Body of pancreas (tissue), 4 donors: Measurements from ENCODE around the gene OR6C3. TPM values are rescaled to one million over a fixed set of nuclear protein-coding genes. Genes with fewer than 3 reads are reported as not detected.

ENCODE experiments used
- ATAC-seq: fragments of 150-250 bp; one replicate; pipeline ENCODE4 v1.9.1; 2016
- DNase-seq, 4 donors: peaks; one replicate each; pipeline ENCODE4 v3.0.0-alpha.2; 2019
- H3K27ac ChIP-seq, 4 donors: fragments of 200-600 bp; sonication (generic); 1 replicate in 3 of 4; 2 replicates in 1 of 4; pipeline versions ENCODE4 v1.5.1 to v1.6.1; 2016 to 2019; ENCODE audit warnings: mild to moderate bottlenecking in 1 of 4, mixed read lengths in 1 of 4, moderate library complexity in 1 of 4
- H3K27me3 ChIP-seq, 2 donors: fragments of 200-600 bp; sonication (generic); one replicate each; pipeline ENCODE4 v1.6.0; 2016; ENCODE audit warnings: mild to moderate bottlenecking in 1 of 2
- H3K36me3 ChIP-seq, 2 donors: fragments of 200-600 bp; sonication (generic); replicated peaks in 1 of 2; 2 replicates each; pipeline ENCODE4 v1.5.1; 2016; ENCODE audit warnings: low read depth in 2 of 2; ENCODE audit not compliant: insufficient read depth in 1 of 2
- H3K4me1 ChIP-seq: fragments of 200-600 bp; sonication (generic); one replicate; pipeline ENCODE4 v1.6.0; 2016
- H3K4me3 ChIP-seq, 2 donors: fragments of 200-600 bp; sonication (generic); 1 replicate in 1 of 2; 2 replicates in 1 of 2; pipeline ENCODE4 v1.5.1; 2016 to 2019
- H3K9me3 ChIP-seq, 3 donors: fragments of 200-600 bp; sonication (generic); 1 replicate in 2 of 3; 2 replicates in 1 of 3; pipeline ENCODE4 v1.5.1; 2016
- CTCF ChIP-seq, 7 experiments: fragments of 450-650 bp in 4 of 7; fragments of 200-600 bp in 3 of 7; sonication (generic) in 3 of 7; IDR thresholded peaks; one replicate each; pipeline ENCODE4 v1.5.1; 2016 to 2019; ENCODE audit warnings: antibody characterized with exemption in 7 of 7
- POLR2A ChIP-seq, 3 donors: fragments of 450-650 bp; IDR thresholded peaks; one replicate each; pipeline ENCODE4 v1.6.1; 2016; ENCODE audit warnings: antibody characterized with exemption in 3 of 3, mild to moderate bottlenecking in 2 of 3
- WGBS, 2 donors: methylation state at CpG; one replicate each; pipeline ENCODE4 v1.1.5; 2017; 5-methylcytosine and 5-hydroxymethylcytosine counted together
- intact Hi-C: fragments of 100-400 bp; cut with DNase I; formaldehyde crosslinking; loops from one replicate; pipeline ENCODE4 v1.15.1; 2023
- total RNA-seq, 2 donors: library from RNA; depleted of rRNA; stranded (reverse); fragments of >200 nt; gene quantifications; one replicate each; pipeline ENCODE4 v1.1.0, GENCODE V29; 2016

Gene OR6C3
- not detected for total RNA-seq

- Histone ChIP-seq H3K27ac (no peak within 1 kb of the TSS), H3K9me3 (no peaks in the 10 kb centered on the region), H3K4me3 (no peak within 1 kb of the TSS), H3K36me3 (no peaks in the 10 kb centered on the region), H3K4me1 (no peaks in the 10 kb centered on the region), H3K27me3 (no peaks in the 10 kb centered on the region)
- TF ChIP-seq CTCF (IDR thresholded peaks at IDR 0.05) (no peak), POLR2A (IDR thresholded peaks at IDR 0.05) (no peak)
- DNase-seq = no peak
- WGBS, 2 donors = 87 to 100% methylated on average over 1 of the region's 1 CpG
- intact Hi-C loops = no loop called here
- no peak for ATAC-seq
Observed at GRCh38 chr12:55330446-55330845, at the start of gene OR6C3. OR6C3 (plus strand) TSS chr12:55330746; CDS start chr12:55331701, 955 bp downstream.

GRCh38 chr12:55280991-55281390, 49.6 kb upstream of the OR6C3 start:
- WGBS, 2 donors = 33 to 39% methylated on average over 2 of the region's 2 CpGs
- H3K4me3 ChIP-seq = no peak overlapping the region
- no peak for DNase-seq
- no peak for ATAC-seq
- no peak overlapping the region for H3K27ac ChIP-seq
- no peaks in the 10 kb centered on the region for H3K9me3 ChIP-seq
- no peaks in the 10 kb centered on the region for H3K27me3 ChIP-seq
- intact Hi-C loops = no loop called here
- no peak for TF ChIP-seq CTCF (IDR thresholded peaks at IDR 0.05)
- H3K4me1 ChIP-seq = no peaks in the 10 kb centered on the region
- H3K36me3 ChIP-seq = no peaks in the 10 kb centered on the region

GRCh38 chr12:55289999-55290398, 40.5 kb upstream of the OR6C3 start:
- Histone ChIP-seq H3K27me3 (no peaks in the 10 kb centered on the region), H3K4me1 (no peaks in the 10 kb centered on the region), H3K4me3 (no peak overlapping the region), H3K27ac (no peak overlapping the region), H3K9me3 (no peaks in the 10 kb centered on the region), H3K36me3 (no peaks in the 10 kb centered on the region)
- WGBS, 2 donors = 30 to 31% methylated on average over 2 of the region's 2 CpGs
- TF ChIP-seq CTCF (IDR thresholded peaks at IDR 0.05) (no peak), POLR2A (IDR thresholded peaks at IDR 0.05) (no peak)
- no peak for DNase-seq
- intact Hi-C loops = no loop called here
- ATAC-seq = no peak

- Histone ChIP-seq H3K27me3 (no peaks in the 10 kb centered on the region), H3K9me3 (no peaks in the 10 kb centered on the region), H3K4me1 (no peaks in the 10 kb centered on the region), H3K36me3 (no peaks in the 10 kb centered on the region), H3K4me3 (no peak within 1 kb of the TSS), H3K27ac (no peak within 1 kb of the TSS)
- 63 to 83% methylated on average over 2 of the region's 2 CpGs for WGBS, 2 donors
- TF ChIP-seq POLR2A (IDR thresholded peaks at IDR 0.05) = no peak
- TF ChIP-seq CTCF (IDR thresholded peaks at IDR 0.05) = no peak
- DNase-seq (no peak), ATAC-seq (no peak)
- intact Hi-C loops = no loop called here
Observed at GRCh38 chr12:55296469-55296868, 34.1 kb upstream of the OR6C3 start, which contains the start of gene OR6C6. OR6C6 (minus strand) TSS chr12:55296569; CDS start chr12:55295232, 1,337 bp downstream.

GRCh38 chr12:55314043-55314442, 16.5 kb upstream of the OR6C3 start, which contains the start of gene OR6C1:
OR6C1 (plus strand) TSS chr12:55314343; CDS start chr12:55320600, 6,257 bp downstream.
- H3K27me3 ChIP-seq = no peaks in the 10 kb centered on the region
- ATAC-seq (no peak), DNase-seq (no peak)
- H3K9me3 ChIP-seq = no peaks in the 10 kb centered on the region
- intact Hi-C loops = no loop called here
- no peak within 1 kb of the TSS for H3K27ac ChIP-seq
- TF ChIP-seq POLR2A (IDR thresholded peaks at IDR 0.05) (no peak), CTCF (IDR thresholded peaks at IDR 0.05) (no peak)
- no peak within 1 kb of the TSS for H3K4me3 ChIP-seq
- whole genome bisulfite sequencing, 2 donors = 72 to 76% methylated on average over 2 of the region's 2 CpGs
- H3K4me1 ChIP-seq = no peaks in the 10 kb centered on the region
- H3K36me3 ChIP-seq = no peaks in the 10 kb centered on the region
